Endometrium (tissue), 2 donors: Measurements from ENCODE around the gene SNED1.
A peak's percentile ranks its signal among the peaks of the same experiment; 100 is the strongest.

Experiments used
- FAIRE-seq: peaks from 2 replicates; lab custom pipeline; 2012; peaks lifted over from hg19 to GRCh38; lab: Jason Lieb, UNC
- donor health status: control.
- donor health status: control.

The SNED1 gene

DNA sequence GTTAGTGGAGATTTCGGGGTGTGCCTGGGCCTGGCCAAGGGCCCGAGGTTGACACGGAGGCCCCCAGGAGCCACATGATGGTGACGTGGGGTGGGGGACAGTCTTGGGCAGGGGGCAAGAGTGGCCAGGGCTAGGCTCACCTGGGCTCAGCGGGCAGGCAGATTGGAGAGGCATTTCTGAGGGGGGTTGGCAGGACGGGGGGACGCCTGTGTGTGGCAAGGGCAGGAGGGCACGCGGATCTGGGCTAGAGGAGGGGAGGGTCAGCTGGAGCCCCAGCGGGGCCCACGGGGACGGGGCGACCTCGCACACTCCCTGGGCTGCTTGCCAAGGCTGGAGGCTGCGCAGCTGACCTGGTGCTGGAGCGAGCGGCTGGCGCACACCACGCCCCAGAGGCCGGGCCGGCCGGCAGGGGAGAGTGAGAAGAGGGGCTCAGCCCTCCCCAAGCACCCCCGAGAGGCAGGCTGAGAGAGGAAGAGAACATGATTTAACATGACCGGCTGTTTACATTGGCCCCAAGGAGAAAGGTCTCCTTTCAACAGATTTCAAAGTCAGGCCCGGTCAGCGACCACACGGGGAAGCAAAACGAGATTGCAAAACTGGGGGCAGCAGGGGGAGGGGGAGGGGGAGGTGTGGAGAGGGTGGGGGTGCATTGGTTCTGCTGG lies 38.0 kb upstream of the SNED1 start:
- peak; percentile 54 for FAIRE-seq

- FAIRE-seq = no peak
Measured at GRCh38 chr2:240960971-240961876, 37.2 kb upstream of the SNED1 start.

DNA sequence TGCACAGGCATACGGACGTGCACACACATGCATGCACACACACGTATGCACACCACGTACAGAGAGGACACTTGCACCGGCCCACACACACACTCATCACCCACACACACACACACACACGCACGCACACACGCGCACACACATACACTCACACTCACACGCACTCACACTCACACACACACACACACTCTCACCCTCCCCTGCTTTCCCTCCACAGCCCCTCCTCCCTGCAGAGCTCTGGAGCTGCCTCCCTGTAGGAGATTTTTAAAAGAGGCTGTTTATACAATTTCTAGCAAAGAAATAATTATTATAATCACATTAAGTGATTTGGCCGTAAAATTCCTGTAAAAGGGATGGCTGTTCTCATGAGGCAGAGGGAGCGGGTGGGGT lies 36.5 kb upstream of the SNED1 start:
- peak; percentile 73 for FAIRE-seq

- peak; percentile 96 for FAIRE-seq
Measured at GRCh38 chr2:240962300-240963064, 35.9 kb upstream of the SNED1 start.

GRCh38 chr2:240963065-240963867 lies 35.2 kb upstream of the SNED1 start:
- no peak for FAIRE-seq

GRCh38 chr2:240963868-240964703 lies 34.3 kb upstream of the SNED1 start:
- FAIRE-seq = no peak

GRCh38 chr2:240964704-240965295 lies 33.6 kb upstream of the SNED1 start:
- FAIRE-seq = no peak

- FAIRE-seq = no peak
Measured at GRCh38 chr2:240965296-240965904, 33.0 kb upstream of the SNED1 start.

DNA sequence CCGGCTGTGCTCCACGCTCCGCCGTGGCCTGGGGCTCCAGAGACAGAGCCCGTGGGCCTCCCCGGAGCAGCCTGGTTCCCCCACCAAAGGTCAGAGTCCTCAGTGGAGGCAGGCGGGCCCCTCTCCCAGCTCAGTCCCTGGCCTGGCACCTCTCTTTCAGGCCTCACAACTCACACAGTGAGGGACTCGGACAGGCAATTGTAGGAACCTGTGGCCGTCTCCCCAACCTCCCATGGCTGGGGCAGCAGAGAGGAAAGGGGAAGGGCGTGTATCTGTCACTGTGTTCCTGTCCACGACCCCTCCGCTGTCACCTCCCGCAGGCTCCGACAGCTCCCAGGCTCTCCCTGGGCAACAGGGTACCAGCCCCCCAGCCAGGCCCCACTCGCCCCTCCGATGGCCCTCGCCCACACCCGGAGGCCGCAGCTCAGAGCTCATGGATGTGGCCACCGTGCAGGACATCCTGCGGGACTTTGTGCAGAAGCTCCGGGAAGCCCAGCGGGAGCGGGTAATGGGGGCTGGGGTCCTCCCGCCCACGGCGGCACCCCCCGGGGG lies 32.4 kb upstream of the SNED1 start:
- FAIRE-seq = no peak

- no peak for FAIRE-seq
Measured at GRCh38 chr2:240966457-240966905, 31.9 kb upstream of the SNED1 start.

DNA sequence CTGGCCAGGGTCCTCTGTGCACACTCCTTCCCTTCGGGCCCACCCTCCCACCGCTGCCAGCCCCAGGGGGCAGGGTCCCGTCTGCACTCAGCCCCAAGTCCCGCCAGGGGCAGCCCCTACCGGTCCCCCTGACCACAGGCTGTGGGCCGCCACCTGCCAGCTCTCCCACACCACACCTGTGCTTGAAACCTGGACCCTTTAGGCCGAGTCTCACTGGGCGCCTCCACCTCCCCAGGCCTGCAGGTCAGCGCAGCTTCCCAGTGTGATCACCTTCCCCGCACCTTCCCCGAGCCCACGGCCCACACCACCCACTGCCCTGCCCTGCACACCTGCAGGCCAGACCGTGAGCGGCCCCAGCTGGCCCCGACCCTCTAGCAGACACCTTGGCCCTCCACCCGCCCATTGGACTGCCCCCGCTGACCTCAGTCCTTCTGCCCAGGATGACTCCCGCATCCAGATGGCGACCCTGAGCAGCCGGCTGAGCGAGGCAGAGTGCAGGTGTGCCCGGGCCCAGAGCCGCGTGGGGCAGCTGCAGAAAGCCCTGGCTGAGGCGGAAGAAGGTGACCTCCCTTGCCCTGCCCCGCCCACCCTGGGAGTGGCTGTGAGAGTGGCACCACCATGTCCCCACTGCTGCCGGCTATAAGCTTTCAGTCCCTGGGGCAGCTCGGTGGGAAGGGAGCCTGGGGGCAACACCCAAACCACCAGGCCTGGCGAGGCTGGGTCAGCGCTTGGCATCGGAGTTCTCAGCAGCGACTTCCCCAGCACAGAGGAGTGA lies 31.3 kb upstream of the SNED1 start:
- FAIRE-seq = no peak

DNA sequence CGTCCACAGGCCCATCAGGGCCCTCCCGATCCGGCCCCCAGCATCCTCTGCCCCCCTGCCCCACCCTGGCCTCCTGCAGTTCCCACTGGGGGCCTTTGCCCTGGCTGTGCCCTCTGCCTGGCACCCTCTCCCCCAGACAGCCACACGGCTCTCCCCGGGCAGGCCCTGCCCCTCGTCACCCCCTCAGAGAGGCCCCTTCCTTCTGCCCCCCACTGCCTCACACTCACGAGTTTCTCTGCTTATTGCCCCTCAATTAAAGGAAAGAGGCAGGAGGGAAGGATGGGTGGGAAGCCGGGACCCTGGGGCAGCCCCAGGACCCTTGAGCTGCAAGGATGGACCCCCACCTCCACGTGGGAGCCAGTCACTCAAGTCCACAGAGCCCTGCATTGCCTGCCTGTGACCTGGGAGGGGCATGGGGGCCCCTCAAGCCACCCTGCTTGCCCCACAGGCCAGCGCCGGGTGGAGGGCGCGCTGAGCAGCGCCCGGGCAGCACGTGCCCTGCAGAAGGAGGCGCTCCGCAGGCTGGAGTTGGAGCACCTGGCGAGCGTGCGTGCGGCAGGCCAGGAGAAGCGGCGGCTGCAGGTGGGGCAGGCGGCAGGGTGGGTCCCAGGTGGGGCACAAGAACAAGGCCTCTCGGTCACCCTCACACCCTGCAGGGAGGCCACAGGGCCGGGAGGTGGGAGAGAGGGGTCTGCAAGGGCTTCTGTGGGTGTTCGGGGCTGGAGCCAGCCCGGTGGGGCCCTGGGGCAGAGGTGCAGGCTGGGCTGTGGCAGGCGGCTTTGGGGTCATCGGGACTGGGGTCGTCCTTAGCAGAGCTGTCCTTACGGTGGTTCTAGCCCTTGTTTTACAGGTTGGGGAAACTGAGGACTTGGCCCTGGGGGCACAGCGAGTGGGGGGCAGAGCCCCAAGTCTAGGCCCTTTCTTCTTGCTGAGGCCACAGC lies 30.5 kb upstream of the SNED1 start:
- FAIRE-seq = no peak

- no peak for FAIRE-seq
Measured at GRCh38 chr2:240968731-240969624, 29.4 kb upstream of the SNED1 start.

DNA sequence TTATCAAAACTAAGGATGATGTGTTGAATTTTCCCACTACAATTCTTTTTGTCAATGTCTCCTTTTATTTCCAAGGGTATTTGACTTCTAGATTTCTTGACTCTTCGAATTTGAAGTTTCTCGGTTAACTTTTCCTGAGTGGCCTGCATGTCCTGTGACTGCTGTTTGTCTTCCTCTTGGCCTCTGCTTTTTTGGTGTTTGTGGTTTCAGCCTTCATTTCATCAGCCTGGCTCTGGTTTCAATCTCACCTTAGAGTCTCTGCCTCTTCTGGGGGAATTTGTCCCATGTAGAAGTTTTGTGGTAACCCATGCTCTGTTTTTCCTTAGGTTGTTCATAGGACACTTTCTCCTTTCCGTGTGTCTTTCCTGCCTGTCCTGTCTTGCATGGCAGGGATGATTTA lies 28.3 kb upstream of the SNED1 start:
- FAIRE-seq = no peak

DNA sequence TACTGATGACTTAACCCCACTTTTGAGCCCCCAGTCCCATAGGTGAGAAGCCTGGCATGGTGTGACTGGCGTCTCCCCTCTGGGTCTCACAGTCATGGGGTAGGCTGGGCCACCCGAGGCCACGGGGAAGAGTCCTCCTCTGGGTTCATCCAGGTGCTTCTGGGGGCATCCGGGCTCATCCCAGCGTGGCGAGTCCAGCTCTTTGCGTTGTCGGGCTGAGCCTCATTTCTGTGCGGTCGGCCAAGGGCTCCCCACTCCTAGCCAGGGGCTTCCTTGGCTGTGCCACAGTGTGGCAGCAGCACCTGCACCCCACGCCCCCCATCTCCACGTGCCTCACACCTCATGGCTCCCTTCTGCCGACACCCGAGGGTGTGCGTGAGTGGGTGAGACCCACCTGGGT lies 27.6 kb upstream of the SNED1 start:
- FAIRE-seq = no peak

DNA sequence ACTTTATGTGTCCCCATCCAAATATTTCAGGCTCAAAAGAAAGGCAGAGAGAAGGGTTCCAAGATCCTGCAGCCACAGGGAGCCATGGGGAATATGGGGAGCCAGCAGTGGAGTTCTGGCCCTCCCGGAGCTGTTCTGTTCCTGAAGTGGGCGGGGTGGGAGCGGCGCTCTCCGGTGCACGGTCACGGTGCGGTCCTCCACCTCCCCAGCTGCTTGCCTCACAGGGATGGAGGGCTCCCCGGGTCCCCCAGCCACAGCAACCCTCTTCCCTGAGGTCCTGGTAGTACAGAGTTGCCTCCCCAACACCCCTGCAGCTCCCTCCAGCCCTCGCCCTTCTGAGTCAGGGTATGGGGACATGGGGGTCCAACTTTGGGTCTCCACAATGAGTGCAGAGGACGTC lies 26.2 kb upstream of the SNED1 start:
- no peak for FAIRE-seq
